Lower leg skin (tissue), 4 donors: ENCODE measurements around the gene C5orf47. TPM values are rescaled to one million over a fixed set of nuclear protein-coding genes. Genes with fewer than 3 reads are reported as not detected.
"Not testable (repeated sequence)": the region's sequence is repeated elsewhere in the genome, so short reads cannot be mapped to it uniquely, and the experiment has no call there.

Experiments
- DNase-seq, 2 donors: peaks; one replicate each; pipeline ENCODE4 v3.0.0-alpha.2; 2019; ENCODE audit warnings: low spot score in 2 of 2
- H3K4me3 ChIP-seq: fragments of 200-600 bp; sonication (generic); 2 replicates; pipeline ENCODE4 v1.5.1; 2017; ENCODE audit warnings: mild to moderate bottlenecking, low read depth; ENCODE audit not compliant: poor library complexity, severe bottlenecking
- POLR2A ChIP-seq, 2 donors: fragments of 450-650 bp; IDR thresholded peaks; one replicate each; pipeline ENCODE4 v1.6.1; 2016 to 2017; ENCODE audit warnings: antibody characterized with exemption in 2 of 2, mild to moderate bottlenecking in 1 of 2, moderate library complexity in 1 of 2
- WGBS, 2 donors: methylation state at CpG; one replicate each; pipeline ENCODE4 v1.1.5; 2018; 5-methylcytosine and 5-hydroxymethylcytosine counted together
- intact Hi-C: fragments of 100-400 bp; cut with DNase I; formaldehyde crosslinking; loops from one replicate; pipeline ENCODE4 v1.15.0; 2023; ENCODE audit warnings: low total_unique reads
- total RNA-seq, 4 donors: library from RNA; depleted of rRNA; stranded (reverse); fragments of >200 nt; gene quantifications; one replicate each; pipeline ENCODE4 v1.1.0, GENCODE V29; 2016
- TF ChIP-seq, protein P1 (sequence below), 3 donors: fragments of 450-650 bp; IDR thresholded peaks; one replicate each; pipeline ENCODE4 v1.5.1; 2016; ENCODE audit warnings: antibody characterized with exemption in 3 of 3, mild to moderate bottlenecking in 3 of 3, moderate library complexity in 2 of 3

Gene C5orf47
- total RNA-seq, 4 donors from 2014 or later = not detected

DNA sequence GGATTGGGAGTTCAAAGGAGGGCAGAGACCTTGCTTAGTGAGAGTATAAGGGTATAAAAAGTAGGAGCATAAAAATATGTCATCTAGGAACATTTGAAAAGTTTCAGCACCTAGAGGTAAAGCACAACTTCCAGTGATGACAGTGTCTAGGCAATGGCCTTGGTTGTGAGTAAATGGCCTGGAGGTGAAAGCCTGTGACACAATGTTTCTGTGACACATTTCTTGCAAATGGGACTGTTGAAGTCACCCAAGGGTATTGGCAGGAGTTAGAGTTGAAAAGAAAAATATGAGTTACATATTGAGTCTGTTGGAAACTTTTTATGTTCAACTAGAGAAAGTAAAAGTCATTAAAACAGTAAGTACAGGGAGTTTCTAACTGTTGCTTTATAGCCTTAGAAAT, 14.8 kb downstream of the C5orf47 start:
- H3K4me3 ChIP-seq = no peak overlapping the region
- intact Hi-C loops = no loop called here
- TF ChIP-seq POLR2A (IDR thresholded peaks at IDR 0.05) = no peak
- TF ChIP-seq, protein P1, sequence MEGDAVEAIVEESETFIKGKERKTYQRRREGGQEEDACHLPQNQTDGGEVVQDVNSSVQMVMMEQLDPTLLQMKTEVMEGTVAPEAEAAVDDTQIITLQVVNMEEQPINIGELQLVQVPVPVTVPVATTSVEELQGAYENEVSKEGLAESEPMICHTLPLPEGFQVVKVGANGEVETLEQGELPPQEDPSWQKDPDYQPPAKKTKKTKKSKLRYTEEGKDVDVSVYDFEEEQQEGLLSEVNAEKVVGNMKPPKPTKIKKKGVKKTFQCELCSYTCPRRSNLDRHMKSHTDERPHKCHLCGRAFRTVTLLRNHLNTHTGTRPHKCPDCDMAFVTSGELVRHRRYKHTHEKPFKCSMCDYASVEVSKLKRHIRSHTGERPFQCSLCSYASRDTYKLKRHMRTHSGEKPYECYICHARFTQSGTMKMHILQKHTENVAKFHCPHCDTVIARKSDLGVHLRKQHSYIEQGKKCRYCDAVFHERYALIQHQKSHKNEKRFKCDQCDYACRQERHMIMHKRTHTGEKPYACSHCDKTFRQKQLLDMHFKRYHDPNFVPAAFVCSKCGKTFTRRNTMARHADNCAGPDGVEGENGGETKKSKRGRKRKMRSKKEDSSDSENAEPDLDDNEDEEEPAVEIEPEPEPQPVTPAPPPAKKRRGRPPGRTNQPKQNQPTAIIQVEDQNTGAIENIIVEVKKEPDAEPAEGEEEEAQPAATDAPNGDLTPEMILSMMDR (IDR thresholded peaks at IDR 0.05) = no peak
- no peak for DNase-seq

DNA sequence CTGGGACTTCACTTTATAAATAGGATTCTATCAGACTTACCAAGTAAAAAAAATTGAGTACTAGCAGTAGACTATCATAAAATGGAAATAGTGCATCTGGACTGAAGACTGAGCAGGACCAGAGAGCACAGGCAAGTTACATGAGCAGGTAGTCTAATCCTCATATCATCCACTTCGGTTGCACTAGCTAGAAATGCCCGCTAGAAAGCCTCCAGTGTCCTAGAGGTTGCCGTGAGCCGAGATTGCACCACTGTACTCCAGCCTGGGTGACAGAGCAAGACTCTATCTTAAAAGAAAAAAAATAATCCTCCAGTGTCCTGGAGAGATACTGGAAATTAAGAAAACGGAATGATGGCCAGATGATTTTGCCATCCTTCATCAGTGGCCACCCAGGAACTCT, 20.0 kb downstream of the C5orf47 start:
- intact Hi-C loops = no loop called here
- DNase-seq = no peak
- TF ChIP-seq POLR2A (IDR thresholded peaks at IDR 0.05) = no peak
- TF ChIP-seq, protein P1 (IDR thresholded peaks at IDR 0.05) = no peak
- WGBS, 2 donors = 83 to 91% methylated on average over 5 of the region's 5 CpGs
- H3K4me3 ChIP-seq = no peak overlapping the region

DNA sequence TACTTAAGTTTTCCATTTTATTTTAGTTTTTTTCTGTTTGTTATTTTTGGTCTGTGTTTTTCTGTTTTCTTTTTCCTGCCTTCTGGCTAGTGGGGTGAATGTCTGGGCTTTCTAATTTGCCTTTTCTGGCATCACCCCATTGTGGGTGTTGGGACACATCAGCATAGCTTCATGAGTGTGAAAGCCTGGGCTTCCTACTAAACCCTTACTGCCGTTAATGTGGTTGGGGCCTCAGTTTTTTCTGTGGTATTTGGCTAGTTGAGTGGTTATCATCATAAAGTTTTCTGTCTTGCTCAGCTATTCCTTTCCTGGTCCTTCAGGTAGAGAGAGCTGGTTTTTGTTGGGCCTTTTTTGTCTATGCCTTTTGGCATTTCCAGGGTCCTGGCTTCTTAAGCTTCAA, 21.4 kb downstream of the C5orf47 start:
- no peak overlapping the region for H3K4me3 ChIP-seq
- intact Hi-C loops = no loop called here
- no peak for DNase-seq
- TF ChIP-seq, protein P1 (IDR thresholded peaks at IDR 0.05) = no peak
- TF ChIP-seq POLR2A (IDR thresholded peaks at IDR 0.05) = no peak
- WGBS, 2 donors = 68 to 69% methylated on average over 1 of the region's 1 CpG

DNA sequence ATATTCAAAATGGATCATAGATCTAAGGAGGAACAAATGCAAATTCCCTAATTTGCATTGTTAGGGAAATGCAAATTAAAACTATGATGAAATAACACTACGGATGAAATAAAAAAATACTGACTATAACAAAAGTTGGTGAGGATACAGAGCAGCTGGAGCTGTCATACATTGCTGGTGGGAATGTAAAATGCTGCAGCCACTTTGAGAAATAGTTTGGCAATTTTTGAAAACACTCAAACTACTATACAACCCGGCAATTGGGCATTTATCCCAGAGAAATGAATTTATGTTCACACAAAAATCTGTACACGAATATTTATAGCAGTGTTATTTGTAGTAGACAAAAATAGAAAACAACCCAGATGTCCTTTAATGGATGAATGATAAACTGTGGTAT, 22.5 kb downstream of the C5orf47 start:
- TF ChIP-seq, protein P1 (IDR thresholded peaks at IDR 0.05) = no peak
- TF ChIP-seq POLR2A (IDR thresholded peaks at IDR 0.05) = no peak
- intact Hi-C loops = no loop called here

DNA sequence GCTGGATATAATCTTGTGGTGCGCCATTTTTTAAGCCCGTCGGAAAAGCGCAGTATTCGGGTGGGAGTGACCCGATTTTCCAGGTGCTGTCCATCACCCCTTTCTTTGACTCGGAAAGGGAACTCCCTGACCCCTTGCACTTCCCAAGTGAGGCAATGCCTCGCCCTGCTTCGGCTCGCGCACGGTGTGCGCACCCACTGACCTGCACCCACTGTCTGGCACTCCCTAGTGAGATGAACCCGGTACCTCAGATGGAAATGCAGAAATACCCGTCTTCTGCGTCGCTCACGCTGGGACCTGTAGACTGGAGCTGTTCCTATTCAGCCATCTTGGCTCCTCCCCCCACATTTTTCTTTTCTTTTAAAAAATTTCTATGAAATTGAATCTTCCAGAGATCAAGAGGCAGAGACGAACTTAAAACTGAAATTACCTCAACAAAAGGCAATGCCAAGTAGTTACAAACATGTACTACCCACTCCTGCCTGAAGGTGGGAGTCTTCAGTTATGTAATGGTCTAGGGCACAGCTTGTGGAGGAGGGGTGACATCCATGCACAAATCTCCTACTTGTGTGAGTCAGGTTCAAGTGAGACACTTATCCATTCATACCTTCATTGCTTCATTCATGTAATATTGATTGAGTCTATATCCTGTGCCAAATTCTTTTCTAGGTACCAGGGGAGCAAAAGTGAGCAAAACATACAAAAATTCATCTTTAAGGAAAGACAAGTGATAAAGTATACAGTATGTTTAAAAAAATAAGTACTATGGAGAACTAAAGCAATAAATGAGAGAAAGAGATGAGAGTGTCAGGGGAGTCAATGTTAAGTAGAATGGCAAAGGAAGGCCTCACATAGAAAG, 31.3 kb downstream of the C5orf47 start:
- WGBS, 2 donors = 84 to 88% methylated on average over 11 to 18 of the region's 19 CpGs
- not testable (repeated sequence) for DNase-seq

More for the DNA sequence above, 22.5 kb downstream of the C5orf47 start:
- no peak for DNase-seq
- 48 to 54% methylated on average over 3 of the region's 3 CpGs for WGBS, 2 donors
- no peak overlapping the region for H3K4me3 ChIP-seq

DNA sequence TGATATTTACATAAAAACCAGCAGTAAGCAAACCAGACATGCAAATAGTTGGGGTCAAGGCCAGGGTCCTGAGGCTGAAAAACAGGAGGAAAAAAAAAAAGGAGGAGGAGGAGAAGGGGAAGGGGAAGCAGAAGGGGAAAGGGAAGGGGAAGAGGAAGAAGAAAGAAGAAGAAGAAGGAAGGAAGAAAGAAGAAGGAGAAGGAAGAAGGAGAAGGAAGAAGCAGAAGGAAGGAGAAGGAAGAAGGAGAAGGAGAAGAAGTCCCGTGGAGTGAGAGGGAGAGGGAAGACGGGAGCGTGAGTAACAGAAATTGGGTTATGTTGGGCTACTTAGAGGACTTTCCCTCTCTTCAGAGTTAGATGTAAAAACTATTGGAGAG, 31.9 kb downstream of the C5orf47 start:
- DNase-seq = no peak
- intact Hi-C loops = no loop called here
- TF ChIP-seq, protein P1 (IDR thresholded peaks at IDR 0.05) = no peak
- TF ChIP-seq POLR2A (IDR thresholded peaks at IDR 0.05) = no peak
- no peak overlapping the region for H3K4me3 ChIP-seq
- WGBS, 2 donors = 77 to 81% methylated on average over 3 of the region's 3 CpGs

More for the DNA sequence above, 31.3 kb downstream of the C5orf47 start:
- intact Hi-C loops, H3K4me3 ChIP-seq: not testable (repeated sequence)
